AG04450 (cell line): ENCODE measurements around the gene DOK5. TPM values are rescaled to one million over a fixed set of nuclear protein-coding genes. Genes with fewer than 3 reads are reported as not detected.

ENCODE experiments used
- CTCF ChIA-PET: fragments of 300-600, 350-600 bp; formaldehyde crosslinking; extraction: SDS; loops from one replicate; lab custom pipeline; 2022; ENCODE audit warnings: antibody characterized with exemption, inconsistent platforms; lab: Charles Lee
- POLR2A ChIA-PET: fragments of 350-600 bp; formaldehyde crosslinking; extraction: SDS; loops from one replicate; lab custom pipeline; 2021; ENCODE audit warnings: antibody characterized with exemption, inconsistent platforms; lab: Yijun Ruan, JAX
- DNase-seq: peaks from one replicate; pipeline ENCODE4 v3.0.0-alpha.2; 2011; ENCODE audit warnings: low read depth, low spot score
- H3K27ac ChIP-seq: one replicate; pipeline ENCODE4 v1.5.1; 2012; ENCODE audit warnings: low read depth, low read length, control low read depth
- H3K27me3 ChIP-seq: one replicate; pipeline ENCODE4 v1.6.0; 2012; ENCODE audit warnings: low read length; ENCODE audit not compliant: control insufficient read depth, insufficient read depth
- H3K4me3 ChIP-seq: 2 replicates; pipeline ENCODE4 v1.5.1; 2011; ENCODE audit warnings: mild to moderate bottlenecking, low read depth, low read length, control low read depth
- H3K9me3 ChIP-seq: 2 replicates; pipeline ENCODE4 v1.5.1; 2012; ENCODE audit warnings: low read length; ENCODE audit not compliant: control insufficient read depth, insufficient read depth
- polyA plus RNA-seq: library from polyadenylated mRNA; depleted of rRNA; stranded (reverse); fragments of >200 nt; gene quantifications from 2 replicates; pipeline ENCODE4 v1.2.3, GENCODE V29; 2011
- TF ChIP-seq, protein P1 (sequence below): IDR thresholded peaks from 2 replicates; pipeline ENCODE4 v1.5.1; 2011; ENCODE audit warnings: low read depth, low read length, control low read depth, inconsistent platforms

The DOK5 gene
- polyA plus RNA-seq, 1 experiment = 1.9 TPM

- POLR2A ChIA-PET = no interaction called here
These were observed 74.4 kb downstream of the DOK5 start for GRCh38 chr20:54549658-54550326.

GRCh38 chr20:54550776-54551396 lies 75.5 kb downstream of the DOK5 start:
- no peak for DNase-seq
- Histone ChIP-seq H3K27me3 (no peaks in the 10 kb centered on the region), H3K4me3 (no peak overlapping the region), H3K9me3 (no peaks in the 10 kb centered on the region; the same call in 1 of the 2 replicates), H3K27ac (no peak overlapping the region)
- POLR2A ChIA-PET = no interaction called here
- CTCF ChIA-PET = no interaction called here
- TF ChIP-seq, protein P1, sequence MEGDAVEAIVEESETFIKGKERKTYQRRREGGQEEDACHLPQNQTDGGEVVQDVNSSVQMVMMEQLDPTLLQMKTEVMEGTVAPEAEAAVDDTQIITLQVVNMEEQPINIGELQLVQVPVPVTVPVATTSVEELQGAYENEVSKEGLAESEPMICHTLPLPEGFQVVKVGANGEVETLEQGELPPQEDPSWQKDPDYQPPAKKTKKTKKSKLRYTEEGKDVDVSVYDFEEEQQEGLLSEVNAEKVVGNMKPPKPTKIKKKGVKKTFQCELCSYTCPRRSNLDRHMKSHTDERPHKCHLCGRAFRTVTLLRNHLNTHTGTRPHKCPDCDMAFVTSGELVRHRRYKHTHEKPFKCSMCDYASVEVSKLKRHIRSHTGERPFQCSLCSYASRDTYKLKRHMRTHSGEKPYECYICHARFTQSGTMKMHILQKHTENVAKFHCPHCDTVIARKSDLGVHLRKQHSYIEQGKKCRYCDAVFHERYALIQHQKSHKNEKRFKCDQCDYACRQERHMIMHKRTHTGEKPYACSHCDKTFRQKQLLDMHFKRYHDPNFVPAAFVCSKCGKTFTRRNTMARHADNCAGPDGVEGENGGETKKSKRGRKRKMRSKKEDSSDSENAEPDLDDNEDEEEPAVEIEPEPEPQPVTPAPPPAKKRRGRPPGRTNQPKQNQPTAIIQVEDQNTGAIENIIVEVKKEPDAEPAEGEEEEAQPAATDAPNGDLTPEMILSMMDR = no peak

More at GRCh38 chr20:54549658-54550326, 74.4 kb downstream of the DOK5 start:
- CTCF ChIA-PET = no interaction called here
- Histone ChIP-seq H3K27me3 (no peaks in the 10 kb centered on the region), H3K4me3 (no peak overlapping the region), H3K27ac (no peak overlapping the region), H3K9me3 (no peaks in the 10 kb centered on the region; the same call in 1 of the 2 replicates)
- TF ChIP-seq, protein P1 = no peak
- no peak for DNase-seq

DNA sequence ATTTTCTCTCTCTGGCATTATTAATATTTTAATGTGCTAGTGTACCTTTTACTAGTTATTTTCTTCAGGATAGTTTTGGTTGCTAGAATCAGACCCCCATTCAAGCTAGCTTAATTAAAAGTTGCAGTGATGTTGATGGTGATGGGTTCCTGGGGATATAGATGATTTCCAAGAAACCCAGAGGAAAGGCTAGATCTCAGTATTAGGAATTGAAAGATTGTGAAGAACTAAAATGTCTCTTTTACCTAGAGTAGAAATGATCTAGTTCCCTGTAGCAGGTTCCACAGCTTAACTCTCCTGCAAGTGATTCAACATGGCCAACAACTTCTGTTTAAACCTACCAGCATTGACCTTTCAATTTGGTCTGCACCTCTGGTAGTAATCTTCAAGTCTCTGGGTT lies 78.6 kb downstream of the DOK5 start:
- TF ChIP-seq, protein P1 = no peak
- ChIA-PET CTCF (no interaction called here), POLR2A (no interaction called here)
- Histone ChIP-seq H3K4me3 (no peak overlapping the region), H3K9me3 (no peaks in the 10 kb centered on the region; the same call in 1 of the 2 replicates), H3K27me3 (no peaks in the 10 kb centered on the region), H3K27ac (no peak overlapping the region)
- no peak for DNase-seq

- Histone ChIP-seq H3K4me3 (no peak overlapping the region), H3K27me3 (no peaks in the 10 kb centered on the region), H3K9me3 (no peaks in the 10 kb centered on the region; the same call in 1 of the 2 replicates), H3K27ac (no peak overlapping the region)
- no peak for DNase-seq
- TF ChIP-seq, protein P1 = no peak
- ChIA-PET CTCF (no interaction called here), POLR2A (no interaction called here)
These were observed 79.8 kb downstream of the DOK5 start for GRCh38 chr20:54555150-54555549.

DNA sequence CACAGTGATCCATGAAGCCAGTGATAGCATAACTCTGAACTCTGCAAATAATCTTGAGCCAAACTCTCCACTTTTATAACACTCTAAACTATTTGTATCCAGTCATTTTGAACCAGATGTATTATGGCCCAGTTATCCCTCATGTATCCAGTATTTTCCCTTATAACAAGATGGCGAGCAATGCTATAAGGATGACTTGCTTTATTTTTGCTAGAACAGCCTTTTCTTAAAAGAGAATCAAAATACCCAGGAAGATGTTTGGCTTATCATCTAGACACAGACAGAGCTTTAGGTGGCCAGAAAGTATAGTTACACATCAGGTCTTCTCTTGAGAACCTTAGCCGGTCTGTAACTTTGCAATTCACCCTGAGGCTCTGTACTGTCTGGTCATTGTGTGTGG lies 81.0 kb downstream of the DOK5 start:
- POLR2A ChIA-PET = no interaction called here
- DNase-seq = no peak
- H3K9me3 ChIP-seq = no peaks in the 10 kb centered on the region; the same call in 1 of the 2 replicates
- CTCF ChIA-PET = no interaction called here
- TF ChIP-seq, protein P1 = no peak
- no peak overlapping the region for H3K27ac ChIP-seq
- no peak overlapping the region for H3K4me3 ChIP-seq
- H3K27me3 ChIP-seq = no peaks in the 10 kb centered on the region
